Placental pericyte (primary cell): Measurements from ENCODE around the gene ROPN1. TPM values are rescaled to one million over a fixed set of nuclear protein-coding genes. Genes with fewer than 3 reads are reported as not detected.

Experiments used
- total RNA-seq: library from RNA; depleted of rRNA; stranded (reverse); fragments of >200 nt; gene quantifications from 2 replicates; pipeline ENCODE4 v1.2.3, GENCODE V29; 2012

Gene ROPN1
- not detected in 2 replicates for total RNA-seq

DNA sequence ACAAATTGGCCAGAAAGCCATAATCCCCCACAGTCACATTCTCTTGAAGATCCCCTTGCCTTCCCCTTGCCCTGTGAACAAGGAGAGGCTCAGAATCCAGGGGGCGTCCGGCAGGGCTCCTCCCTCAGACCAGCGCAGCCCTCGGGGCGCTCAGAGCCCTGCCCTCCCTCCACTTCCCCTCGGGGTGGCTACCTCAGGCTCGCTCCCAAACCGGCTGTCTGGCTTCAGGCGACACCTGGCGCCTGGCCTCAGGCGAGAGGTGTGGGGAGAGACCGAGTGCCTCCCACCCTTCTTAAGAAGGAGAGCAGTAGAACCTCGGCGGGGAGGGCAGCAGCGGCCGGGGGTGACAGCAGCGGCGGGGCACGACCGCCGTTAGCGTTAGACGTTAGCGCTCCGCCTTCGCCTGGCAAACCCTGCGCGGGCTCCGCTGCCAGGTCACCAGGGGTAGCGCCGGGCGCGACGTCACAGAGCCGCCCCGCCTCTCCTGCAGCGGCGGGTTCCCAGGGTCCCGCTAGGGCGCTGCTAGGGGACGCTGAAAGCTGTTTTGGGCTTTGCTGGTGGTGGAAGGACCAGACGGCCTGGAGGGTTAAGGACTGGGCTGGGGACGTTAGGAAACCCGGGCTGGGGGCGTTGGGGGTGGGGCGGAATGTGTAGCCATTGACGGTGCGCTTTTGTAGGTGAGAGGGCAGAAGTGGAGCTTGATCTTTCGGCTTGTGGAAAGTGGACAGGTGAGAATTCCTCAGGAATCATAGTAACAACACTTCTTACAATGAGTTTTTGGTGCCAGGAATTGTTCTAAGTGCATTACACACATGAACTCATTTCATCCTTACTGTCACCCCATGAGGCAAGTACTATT lies at the start of gene ROPN1:
TSS of gene ROPN1 (minus strand) at position 395 of the 859 bp plus-strand sequence. CDS start 11,643 bp downstream, outside the sequence.

GRCh38 chr3:124033360-124034015 lies 41.6 kb upstream of the ROPN1 start, which contains the start of gene KALRN:
KALRN (plus strand) TSS chr3:124033369.

DNA sequence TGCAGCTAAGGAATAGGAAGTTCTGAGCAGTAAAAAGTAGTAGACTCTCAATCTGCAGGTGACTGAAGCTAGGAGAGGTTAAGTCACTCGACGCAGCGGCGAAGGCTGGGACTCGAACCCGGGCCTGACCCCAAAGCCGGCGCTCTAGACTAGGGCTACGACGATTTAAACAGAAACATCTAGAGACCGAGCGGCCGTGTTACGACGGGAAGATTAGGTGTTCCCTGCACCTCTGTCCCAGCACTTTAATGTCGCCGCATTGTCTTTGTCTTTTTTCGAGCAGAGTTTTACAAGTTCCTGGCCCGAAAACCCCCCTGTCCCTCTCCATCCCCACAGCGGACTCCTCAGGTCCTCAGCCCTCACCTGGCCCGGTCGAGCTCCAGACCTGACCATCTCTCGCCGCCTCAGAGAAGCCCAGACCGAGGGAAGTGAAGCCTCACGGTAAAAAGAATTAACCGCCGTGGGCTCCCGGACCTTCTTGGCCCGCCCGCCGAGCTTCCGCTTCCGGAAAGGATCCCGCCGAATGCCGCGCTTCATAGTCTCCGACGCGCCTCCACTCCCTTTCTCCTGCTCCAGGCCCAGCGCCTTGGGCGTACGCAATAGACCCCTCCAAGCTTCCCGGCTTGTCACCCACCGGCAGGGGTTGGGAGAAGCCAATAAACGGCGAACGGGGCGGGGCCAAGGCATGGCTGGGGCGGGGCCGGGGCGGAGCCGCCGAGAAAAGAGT lies 31.0 kb downstream of the ROPN1 start, which contains the start of gene CCDC14:
TSS of gene CCDC14 (minus strand) at position 449 of the 727 bp plus-strand sequence. CDS start at position 393, 56 bp downstream.

Other genes starting within 250 kb of the ROPN1 start
- 170 and 233 TPM in 2 replicates for gene MYLK, start 107.8 kb downstream of the ROPN1 start, total RNA-seq
- 20.4 and 63.0 TPM in 2 replicates for gene CCDC14, start 30.9 kb downstream of the ROPN1 start, total RNA-seq
- gene KALRN, start 41.2 kb upstream of the ROPN1 start, total RNA-seq: 1.3 and 2.4 TPM in 2 replicates